Measurements from ENCODE around the gene CLDN6. TPM values are rescaled to one million over a fixed set of nuclear protein-coding genes. Genes with fewer than 3 reads are reported as not detected.

The CLDN6 gene
- total RNA-seq, 1 donor: not detected

DNA sequence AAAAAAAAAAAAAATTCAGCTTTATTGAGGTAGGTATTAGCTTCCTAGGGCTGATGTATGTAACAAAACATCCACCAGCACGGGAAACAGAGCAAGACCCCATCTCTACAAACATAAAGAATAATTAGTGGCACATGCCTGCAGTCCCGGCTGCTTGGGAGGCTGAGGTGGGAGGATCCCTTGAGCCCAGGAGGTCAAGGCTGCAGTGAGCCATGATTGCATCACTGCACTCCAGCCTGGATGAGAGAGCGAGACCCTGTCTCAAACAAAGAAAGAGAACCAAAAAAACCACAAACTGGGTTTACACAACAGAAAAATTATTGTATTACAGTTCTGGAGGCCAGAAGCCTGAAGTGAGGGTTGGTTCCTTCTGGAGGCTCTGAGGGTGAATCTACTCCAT is 24.4 kb upstream of the CLDN6 start:
- no peaks in the 10 kb centered on the region for H3K9me3 ChIP-seq (ENCODE audit: low read depth, low read length)
- peaks cover 36% of the 10 kb centered on the region for H3K27me3 ChIP-seq (ENCODE audit: insufficient read depth, low read length)
- peaks cover 38% of the 10 kb centered on the region for H3K4me1 ChIP-seq (ENCODE audit: insufficient read depth, low read length)
- no peak overlapping the region for H3K4me3 ChIP-seq (ENCODE audit: low read length)

DNA sequence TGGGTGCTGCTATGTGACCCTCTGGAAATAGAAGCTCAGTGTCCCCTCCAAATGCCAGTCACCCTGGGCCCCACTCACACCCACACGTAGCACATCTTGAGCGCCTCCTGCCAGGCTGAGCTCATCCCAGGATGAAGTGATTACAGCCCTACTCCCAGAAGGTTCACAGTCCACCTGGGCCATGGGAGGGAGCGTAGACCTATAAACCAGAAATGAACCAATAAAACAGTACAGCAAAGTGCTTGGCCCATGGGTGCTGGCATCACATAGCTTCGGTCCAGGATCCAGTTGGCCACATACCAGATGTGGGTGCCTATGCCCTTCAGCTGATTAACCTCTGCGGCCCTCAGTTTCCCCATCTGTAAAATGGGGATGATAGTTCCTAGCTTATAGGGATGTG is 20.9 kb upstream of the CLDN6 start:
- Histone ChIP-seq H3K4me3 (ENCODE audit: low read length) (no peak overlapping the region), H3K27me3 (ENCODE audit: insufficient read depth, low read length) (peaks cover 49% of the 10 kb centered on the region), H3K4me1 (ENCODE audit: insufficient read depth, low read length) (peaks cover 17% of the 10 kb centered on the region), H3K9me3 (ENCODE audit: low read depth, low read length) (no peaks in the 10 kb centered on the region)

DNA sequence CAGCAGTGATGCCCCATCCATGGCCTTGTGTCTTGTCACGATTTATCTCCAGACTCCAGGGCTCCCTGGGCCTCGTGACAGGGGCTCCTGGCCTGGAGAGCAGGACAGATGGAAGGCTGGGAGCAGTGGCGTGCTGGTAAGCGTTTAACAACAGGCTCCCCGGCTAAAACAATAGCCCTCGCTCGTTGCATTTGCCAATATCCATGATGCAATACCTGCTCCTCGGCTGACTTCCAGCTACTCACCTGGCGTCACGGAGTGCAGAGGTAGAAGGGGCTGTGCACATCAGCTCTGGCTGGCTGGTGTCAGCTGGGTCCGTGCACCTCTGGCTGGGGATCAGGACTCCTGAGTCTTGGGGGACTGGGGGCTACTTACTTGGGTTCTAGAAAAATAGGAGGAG is 20.3 kb upstream of the CLDN6 start:
- no peak overlapping the region for H3K4me3 ChIP-seq (ENCODE audit: low read length)
- H3K4me1 ChIP-seq (ENCODE audit: insufficient read depth, low read length): peaks cover 15% of the 10 kb centered on the region
- no peaks in the 10 kb centered on the region for H3K9me3 ChIP-seq (ENCODE audit: low read depth, low read length)
- peaks cover 49% of the 10 kb centered on the region for H3K27me3 ChIP-seq (ENCODE audit: insufficient read depth, low read length)

DNA sequence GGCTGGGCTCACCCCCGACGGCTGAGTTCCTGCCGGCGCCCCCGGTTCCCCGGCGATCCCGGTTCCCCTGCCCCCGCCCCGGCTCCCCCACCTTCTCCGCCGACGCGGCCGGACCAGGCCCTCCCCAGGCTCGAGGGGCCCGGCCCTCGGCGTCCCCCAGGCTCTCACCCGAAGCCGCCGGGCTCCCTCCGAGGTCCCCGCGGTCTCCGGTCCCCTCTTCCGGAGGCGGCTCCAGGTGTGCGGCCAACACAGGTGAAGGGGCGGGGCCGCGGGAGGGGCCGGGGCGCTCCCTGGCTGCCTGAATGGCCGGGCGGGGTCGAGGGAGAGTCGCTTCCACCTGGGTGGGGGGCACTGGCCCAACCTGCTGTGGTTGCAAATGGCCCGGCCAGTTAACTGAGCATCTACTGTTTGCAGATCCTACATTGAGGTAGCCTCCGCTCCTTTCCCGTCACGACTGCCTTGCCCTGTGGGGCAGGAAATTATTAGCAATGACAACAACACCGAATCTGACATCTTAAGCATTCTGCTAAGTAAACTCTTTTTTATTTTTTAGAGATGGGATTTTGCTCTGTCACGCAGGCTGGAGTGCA is 18.8 kb upstream of the CLDN6 start, which contains the start of gene BICDL2:
Gene BICDL2 (minus strand): TSS at position 219 of the 590 bp plus-strand sequence. CDS start 1,448 bp downstream, outside the sequence.
- no peak within 1 kb of the TSS for H3K4me3 ChIP-seq (ENCODE audit: low read length)
- H3K4me1 ChIP-seq (ENCODE audit: insufficient read depth, low read length): peaks cover 10% of the 10 kb centered on the region
- no peaks in the 10 kb centered on the region for H3K9me3 ChIP-seq (ENCODE audit: low read depth, low read length)
- peaks cover 61% of the 10 kb centered on the region for H3K27me3 ChIP-seq (ENCODE audit: insufficient read depth, low read length)

DNA sequence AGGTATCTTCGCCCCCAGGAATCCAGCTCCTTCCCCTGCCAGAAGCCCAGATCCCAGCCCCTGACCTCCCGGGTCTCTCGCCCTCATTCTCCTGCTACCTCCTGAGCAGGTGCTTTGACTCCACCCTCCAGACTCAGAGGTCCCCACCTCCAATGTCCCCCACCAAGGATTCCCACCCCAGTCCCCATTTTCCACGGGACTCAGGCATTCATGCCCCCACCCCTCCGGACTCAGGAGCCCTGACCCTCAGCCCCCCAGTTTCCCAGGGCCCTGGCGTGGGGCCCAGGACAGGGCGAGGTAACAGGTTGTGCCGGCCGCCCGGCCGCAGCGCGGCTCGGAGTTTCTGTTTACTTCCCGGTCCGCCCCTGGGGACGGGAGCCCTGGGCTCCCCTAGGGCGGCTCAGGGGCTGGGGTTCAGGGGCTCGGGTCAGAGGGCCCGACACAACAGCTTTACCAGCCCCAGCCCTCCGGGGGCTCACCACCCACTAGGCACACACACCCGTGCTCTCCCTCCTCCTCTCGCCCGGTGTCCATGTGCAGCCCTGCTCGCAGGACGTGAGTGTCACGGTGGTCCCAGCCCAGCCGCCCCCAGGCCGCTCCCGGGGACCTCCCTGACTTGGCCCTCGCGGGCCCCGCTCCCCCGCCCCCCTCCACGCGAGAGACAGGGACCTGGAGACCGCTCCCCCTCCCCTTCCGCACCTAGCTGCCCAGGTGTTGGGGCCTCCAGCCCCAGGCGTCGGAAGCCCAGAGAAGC is 18.2 kb upstream of the CLDN6 start:
- no peaks in the 10 kb centered on the region for H3K9me3 ChIP-seq (ENCODE audit: low read depth, low read length)
- peaks cover 64% of the 10 kb centered on the region for H3K27me3 ChIP-seq (ENCODE audit: insufficient read depth, low read length)
- no peak overlapping the region for H3K4me3 ChIP-seq (ENCODE audit: low read length)

DNA sequence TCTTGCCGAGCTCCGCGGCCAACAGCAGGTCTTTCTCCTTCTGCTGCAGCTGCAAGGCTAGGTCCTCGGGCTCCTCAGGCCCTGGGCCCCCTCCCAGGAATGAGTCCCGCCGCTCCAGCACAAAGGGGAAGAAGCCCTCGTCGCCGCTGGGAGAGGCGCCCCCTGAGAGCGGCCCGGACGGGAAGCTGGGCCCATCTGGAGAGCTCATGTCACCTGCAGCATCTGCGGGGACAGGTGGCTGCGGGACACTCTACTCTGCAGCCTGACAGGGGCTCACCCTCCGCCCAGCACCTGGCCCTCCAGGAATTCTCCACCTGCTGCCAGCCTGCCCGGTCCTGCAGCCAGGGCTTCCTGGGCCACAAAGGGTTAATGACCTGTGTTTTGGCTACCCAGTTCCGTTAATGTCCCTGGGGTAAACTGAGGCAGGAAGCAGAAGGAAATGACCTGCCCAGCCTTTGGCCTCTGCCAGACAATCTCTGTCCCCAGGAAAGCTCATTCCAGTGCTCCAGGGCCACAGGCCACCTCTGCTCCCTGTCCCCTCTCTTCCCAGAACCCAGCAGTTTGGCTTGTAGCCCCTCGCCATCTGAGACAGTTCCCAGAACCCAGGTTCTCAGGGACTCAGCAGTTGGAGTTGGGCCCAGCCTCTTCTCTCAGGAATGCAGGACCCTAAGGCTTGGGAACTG is 17.4 kb upstream of the CLDN6 start:
- Histone ChIP-seq H3K9me3 (ENCODE audit: low read depth, low read length) (no peaks in the 10 kb centered on the region), H3K4me1 (ENCODE audit: insufficient read depth, low read length) (peaks cover 10% of the 10 kb centered on the region), H3K27me3 (ENCODE audit: insufficient read depth, low read length) (peaks cover 72% of the 10 kb centered on the region), H3K4me3 (ENCODE audit: low read length) (no peak overlapping the region)

More for the DNA sequence above, 18.2 kb upstream of the CLDN6 start:
- H3K4me1 ChIP-seq (ENCODE audit: insufficient read depth, low read length): peaks cover 10% of the 10 kb centered on the region

DNA sequence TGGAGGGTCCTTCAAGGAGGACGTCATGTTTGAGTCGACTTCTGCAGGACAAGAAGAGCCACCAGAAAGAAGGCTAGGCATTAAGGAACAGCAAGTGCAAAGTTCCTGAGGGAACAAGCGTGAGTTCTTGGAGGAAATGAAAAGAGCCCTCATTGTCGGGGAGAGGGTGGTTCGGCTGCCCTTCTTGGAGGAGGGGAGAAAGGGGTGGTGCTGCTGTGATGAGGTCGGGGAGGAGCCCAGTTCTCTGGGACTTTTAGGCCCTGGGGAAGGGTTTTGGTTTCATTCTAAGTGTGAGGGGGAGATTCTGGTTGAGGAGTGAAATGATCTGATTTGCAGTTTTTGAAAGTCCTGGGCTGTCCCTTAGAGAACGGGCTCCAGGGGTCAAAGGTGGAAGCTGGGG is 14.6 kb upstream of the CLDN6 start:
- H3K9me3 ChIP-seq (ENCODE audit: low read depth, low read length): no peaks in the 10 kb centered on the region
- H3K4me1 ChIP-seq (ENCODE audit: insufficient read depth, low read length): peaks cover 34% of the 10 kb centered on the region
- H3K4me3 ChIP-seq (ENCODE audit: low read length): no peak overlapping the region
- peaks cover 77% of the 10 kb centered on the region for H3K27me3 ChIP-seq (ENCODE audit: insufficient read depth, low read length)

DNA sequence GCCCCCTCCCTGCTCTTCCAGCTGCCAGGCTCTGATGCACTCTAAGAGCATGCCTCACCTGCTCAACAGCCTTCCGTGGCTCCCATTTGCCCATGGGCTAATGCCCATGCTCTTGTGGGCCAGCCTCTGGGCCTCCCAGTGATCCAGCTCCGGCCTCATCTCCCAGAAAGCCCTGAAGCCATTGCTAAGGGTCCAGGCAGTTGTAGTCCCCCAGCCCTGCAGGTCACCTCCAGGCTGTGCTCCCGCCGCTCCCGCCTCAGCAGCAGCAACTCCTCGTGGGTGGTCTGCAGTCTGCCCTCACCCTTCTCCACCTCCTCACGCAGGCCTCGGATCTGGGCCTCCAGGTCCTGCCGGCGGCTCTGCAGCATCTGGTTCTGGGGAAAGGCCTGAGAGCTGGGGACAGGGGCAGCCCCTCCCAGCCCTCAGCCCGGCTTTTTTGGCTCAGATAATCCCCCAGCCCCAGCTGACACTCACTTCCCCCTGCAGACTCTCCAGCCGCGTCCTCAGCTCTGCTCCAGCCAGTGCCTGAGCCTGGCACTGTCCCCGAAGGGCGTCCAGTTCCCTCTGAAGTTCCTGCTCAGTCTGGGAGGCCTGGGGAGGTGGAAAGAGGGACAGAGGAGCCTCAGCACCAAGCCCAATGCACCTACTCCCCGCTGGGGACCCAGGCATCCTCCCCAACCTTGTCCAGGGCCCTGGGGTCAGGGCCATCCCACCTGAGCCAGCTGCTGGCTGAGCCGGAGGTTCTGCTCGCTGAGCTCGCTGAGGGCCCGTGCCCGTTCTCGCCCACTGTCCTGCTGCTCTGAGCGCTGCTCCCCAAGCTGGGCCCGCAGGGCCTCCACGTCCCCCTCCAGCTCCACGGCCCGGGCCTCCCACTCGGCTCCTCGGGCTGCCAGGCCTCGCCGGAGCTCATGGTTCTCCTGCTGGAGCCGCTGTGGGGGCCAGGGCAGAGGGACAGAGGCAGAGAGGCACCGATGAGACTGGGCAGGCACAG is 12.5 kb upstream of the CLDN6 start:
- peaks cover 59% of the 10 kb centered on the region for H3K27me3 ChIP-seq (ENCODE audit: insufficient read depth, low read length)
- H3K4me1 ChIP-seq (ENCODE audit: insufficient read depth, low read length): peaks cover 29% of the 10 kb centered on the region
- no peak overlapping the region for H3K4me3 ChIP-seq (ENCODE audit: low read length)
- no peaks in the 10 kb centered on the region for H3K9me3 ChIP-seq (ENCODE audit: low read depth, low read length)

DNA sequence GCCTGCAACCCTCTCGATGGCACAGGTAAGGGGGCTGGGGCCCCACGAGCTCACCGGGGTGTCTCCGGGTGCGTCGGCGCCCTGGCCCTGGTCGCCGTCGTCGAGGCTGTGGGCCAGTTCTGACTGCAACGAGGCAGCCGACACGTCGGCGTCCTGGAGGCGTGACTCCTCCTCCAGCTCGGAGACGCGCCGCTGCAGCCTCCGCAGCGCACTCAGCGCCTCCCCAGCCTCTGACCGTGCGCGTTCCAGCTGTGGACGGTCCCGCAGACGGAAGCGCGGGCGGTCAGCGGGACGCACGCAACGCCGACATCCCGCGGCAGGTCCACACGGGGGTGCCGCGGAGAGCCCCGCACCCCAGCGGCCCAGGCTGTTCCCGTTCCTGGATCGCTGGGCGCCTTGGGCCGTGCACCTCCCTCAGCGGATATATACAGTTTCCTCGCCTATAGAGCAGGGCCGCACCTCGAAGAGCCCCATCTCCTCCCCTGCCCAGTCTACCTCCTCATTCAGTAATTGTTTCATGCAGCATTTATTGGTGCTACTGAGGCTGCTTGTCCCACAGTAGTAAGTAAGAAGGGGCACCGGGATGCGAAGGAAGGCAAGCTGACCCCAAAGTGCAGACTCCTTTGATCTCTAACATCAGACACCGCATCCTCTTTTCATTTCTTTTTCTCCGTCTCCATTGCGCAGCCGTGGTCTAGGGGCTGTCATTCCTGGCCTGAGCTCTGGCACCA is 11.7 kb upstream of the CLDN6 start:
- Histone ChIP-seq H3K27me3 (ENCODE audit: insufficient read depth, low read length) (peaks cover 53% of the 10 kb centered on the region), H3K4me3 (ENCODE audit: low read length) (no peak overlapping the region), H3K9me3 (ENCODE audit: low read depth, low read length) (no peaks in the 10 kb centered on the region)

DNA sequence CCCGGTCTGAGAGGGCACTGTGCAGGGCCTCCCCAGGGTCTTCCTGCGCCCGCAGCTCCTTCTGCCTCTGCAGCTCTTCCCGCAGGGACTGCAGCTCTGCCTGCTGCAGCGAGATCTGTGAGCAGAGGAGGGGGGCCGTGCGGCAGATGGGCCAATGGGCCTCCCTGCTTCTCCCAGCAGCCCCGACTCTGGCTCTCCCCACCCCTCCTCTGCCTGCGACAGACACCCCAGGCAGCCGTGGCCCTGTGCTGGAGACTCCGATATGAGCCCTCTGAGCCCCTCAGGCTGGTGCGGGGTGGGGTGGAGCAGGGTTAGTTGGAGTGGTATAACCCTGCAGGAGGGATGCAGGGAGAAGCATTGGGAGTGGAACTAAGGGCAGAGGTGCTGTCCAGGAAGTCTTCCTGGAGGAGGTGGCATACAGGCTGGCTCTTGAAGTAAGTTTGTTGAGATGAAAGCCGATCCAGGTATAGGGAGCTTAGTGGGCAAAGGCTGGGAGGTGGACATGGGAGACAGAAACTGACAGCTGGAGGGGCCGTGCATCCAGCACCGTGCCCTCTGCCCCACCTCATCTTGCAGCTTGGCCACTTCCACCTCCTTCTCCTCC is 10.8 kb upstream of the CLDN6 start:
- H3K4me1 ChIP-seq (ENCODE audit: insufficient read depth, low read length): peaks cover 43% of the 10 kb centered on the region
- H3K4me3 ChIP-seq (ENCODE audit: low read length): no peak overlapping the region
- H3K9me3 ChIP-seq (ENCODE audit: low read depth, low read length): no peaks in the 10 kb centered on the region
- peaks cover 49% of the 10 kb centered on the region for H3K27me3 ChIP-seq (ENCODE audit: insufficient read depth, low read length)

More for the DNA sequence above, 11.7 kb upstream of the CLDN6 start:
- H3K4me1 ChIP-seq (ENCODE audit: insufficient read depth, low read length): peaks cover 37% of the 10 kb centered on the region

DNA sequence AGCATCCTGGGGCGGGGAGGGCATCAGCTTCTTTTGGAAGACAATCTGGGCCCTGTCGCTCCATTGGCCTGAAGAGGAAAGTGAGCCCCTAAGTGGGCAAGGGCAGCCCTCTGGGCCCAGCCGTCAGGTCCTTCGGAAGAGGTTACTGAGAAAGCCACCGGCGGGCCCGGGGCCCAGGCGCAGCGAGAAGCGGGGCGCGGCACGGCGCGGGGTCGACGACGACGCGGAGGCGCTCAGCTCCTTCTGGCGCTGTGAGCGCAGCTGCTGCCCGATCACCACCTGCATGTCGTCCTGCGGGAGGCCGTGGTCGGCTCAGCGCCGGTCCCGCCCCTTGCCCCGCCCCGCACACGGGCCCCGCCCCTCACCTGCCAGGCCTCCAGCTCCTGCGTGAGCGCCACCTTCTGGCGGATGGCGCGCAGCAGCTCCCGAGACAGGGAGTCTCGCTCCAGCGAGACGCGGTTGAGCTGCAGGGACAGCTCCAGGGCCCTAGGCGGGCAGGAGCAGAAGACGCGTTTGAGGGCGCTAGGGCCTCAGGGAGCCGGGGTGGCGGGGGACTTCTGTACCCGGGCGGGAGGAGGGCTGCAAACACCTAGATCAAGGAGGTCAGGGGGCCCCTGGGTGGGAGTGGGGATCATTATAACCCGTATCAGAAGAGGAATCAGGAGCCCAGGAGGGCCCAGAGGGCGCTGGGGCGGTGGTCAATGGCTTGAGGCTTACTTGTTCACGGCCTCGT is 10.2 kb upstream of the CLDN6 start:
- peaks cover 50% of the 10 kb centered on the region for H3K4me1 ChIP-seq (ENCODE audit: insufficient read depth, low read length)
- peaks cover 42% of the 10 kb centered on the region for H3K27me3 ChIP-seq (ENCODE audit: insufficient read depth, low read length)
- H3K9me3 ChIP-seq (ENCODE audit: low read depth, low read length): no peaks in the 10 kb centered on the region
- no peak overlapping the region for H3K4me3 ChIP-seq (ENCODE audit: low read length)

DNA sequence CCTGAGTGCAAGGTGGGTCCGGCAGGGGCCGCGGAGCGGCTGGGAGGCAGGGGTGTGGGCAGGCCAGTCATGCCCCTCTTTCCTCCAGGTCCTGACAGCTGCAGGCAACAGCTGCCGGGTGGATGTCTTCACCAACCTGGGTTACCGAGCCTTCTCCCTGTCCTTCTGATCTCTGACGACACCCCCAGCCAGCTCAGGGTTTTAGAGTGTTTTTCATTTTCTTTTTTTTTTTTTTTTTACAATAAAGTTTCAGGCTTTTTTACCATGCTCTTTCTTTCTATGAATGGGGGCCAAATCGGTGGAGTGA is 9.5 kb upstream of the CLDN6 start:
- peaks cover 57% of the 10 kb centered on the region for H3K4me1 ChIP-seq (ENCODE audit: insufficient read depth, low read length)
- H3K4me3 ChIP-seq (ENCODE audit: low read length): no peak overlapping the region
- peaks cover 35% of the 10 kb centered on the region for H3K27me3 ChIP-seq (ENCODE audit: insufficient read depth, low read length)
- H3K9me3 ChIP-seq (ENCODE audit: low read depth, low read length): no peaks in the 10 kb centered on the region
